Measurements from ENCODE around the gene CLMP.

Gene CLMP

DNA sequence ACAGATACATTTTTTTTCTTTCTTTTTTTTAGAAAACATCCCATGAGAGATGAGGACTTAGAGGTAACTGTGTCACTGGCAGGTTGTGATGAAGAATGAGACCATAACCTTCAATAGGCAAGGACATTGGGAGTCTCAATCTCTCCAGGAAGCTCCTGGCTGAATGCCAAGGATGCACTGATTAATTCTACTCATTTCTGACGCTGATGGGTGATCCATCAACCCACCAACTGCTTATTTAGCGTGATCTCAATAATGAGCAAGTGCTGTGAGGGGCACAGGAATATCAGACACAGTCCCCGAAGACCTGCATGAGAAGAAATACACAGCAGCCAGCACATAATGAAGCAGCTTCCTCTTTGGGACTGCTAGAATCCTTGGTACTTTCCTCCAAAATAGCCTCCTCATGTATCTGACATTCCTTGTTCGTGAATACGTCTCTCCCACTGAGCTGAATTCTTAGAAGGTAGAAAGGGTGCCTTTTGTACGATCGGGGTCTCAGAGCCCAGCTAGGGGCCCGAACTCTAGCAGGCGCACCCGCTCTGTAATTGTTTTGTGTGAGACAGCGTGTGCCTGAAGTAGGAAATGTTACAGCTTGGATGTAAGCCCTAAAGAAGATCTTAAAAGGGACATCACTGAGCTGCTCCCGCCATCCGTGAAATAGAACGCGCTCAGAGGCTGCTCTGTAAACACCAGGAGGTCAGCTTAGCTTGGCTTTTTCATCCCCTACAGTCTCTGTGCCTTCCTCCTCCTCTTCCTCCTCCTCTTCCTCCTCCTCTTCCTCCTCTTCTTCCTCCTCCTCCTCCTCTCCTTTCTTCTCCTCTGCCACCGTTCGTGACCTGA, 7.2 kb downstream of the CLMP start:
- no peak for DNase-seq

DNA sequence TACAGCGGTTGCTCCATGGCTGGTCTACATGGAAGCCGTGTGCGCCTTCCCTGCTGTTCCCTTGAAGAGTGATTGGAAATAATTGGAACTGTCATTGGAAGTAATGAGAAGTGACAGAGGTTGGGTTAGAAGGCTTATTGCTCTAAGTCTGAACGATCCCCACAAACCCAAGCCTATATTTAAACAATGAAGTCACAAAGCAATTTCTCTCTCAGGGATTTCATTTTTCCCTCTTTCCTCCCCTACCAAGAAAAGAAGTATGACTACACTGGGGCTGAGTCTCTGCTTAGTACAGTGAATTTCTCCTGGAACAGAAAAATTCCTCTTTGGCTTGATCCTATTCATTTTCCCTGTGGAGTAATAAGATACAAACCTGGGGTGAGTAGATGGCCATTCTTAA, 7.8 kb downstream of the CLMP start:
- DNase-seq, result no peak

DNA sequence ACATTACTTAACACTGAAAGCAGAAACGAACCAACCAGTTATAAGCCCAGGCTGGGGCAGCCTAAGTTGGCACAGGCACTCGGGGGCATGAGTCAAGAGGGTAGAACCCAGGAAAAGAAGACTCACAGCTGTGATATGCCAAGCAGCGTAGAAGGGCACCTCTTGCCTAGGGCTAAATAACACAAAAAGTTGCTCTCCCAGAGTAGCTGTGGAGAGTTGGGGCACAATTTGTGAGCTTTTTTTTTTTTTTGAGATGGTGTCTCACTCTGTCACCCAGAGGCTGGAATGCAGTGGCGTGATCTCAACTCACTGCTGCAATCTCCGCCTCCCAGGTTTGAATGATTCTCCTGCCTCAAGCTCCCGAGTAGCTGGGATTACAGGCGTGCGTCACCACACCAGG, 8.8 kb downstream of the CLMP start:
- DNase-seq, result no peak

GRCh38 chr11:123185326-123185725, 9.7 kb downstream of the CLMP start:
- no peak for DNase-seq

- no peak for DNase-seq
Observed at GRCh38 chr11:123184531-123184930, 10.5 kb downstream of the CLMP start.

- no peak for DNase-seq
Observed at GRCh38 chr11:123183391-123184099, 11.5 kb downstream of the CLMP start.

DNA sequence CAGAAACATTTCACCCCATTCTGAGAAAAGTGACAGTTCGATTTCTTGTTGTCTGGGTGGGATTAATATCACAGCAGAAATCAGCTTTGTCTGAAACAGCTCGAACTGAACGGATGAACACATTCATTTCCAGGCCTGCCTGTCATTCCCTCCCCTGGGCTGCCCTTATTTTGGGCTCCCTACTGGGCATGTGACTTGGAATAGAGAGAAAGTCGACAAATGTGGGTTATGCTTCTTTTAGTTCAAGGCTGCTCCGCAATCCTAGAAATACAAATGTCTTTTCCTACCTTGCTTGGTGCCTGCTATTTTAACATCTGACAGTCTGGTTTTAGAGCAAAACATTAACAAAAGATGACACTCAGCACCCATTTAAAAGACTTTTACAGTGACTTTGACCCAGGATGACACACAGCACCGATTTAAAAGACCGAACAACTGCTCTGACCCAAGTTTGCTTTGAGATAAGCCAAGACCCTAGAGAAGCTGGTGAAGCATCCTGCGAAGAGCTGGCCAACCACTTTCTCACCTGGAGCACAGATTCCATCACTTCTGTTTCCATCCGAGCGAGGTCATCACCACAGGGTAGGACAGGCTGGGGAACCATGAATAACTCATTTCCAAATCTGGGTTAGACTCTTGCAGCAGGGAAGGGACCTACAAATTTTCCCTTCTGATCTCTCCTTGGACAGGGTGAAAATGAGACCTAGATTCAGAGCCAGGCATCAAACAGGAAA, 13.1 kb downstream of the CLMP start:
- no peak for DNase-seq

GRCh38 chr11:123181075-123181474, 14.0 kb downstream of the CLMP start:
- DNase-seq, result no peak

DNA sequence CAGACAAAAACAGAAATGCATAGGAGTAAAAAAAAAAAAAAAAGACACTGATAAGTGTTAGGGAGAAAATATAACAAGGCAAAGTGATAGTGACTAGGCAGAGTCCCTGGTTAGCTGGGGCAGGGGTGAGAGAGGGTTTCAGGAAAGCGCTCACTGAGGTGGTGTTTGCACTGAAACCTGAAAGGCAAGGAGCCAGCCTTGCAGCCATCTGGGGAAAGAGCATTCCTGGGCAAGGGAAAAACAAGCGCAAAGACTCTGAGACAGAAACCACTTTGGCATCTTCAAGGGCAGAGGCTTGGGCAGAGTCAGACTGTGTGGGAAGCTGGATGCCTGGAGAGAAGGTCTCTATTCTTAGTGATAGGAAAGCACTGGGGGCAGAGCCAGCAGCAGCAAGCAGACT, 14.5 kb downstream of the CLMP start:
- DNase-seq, result no peak

DNA sequence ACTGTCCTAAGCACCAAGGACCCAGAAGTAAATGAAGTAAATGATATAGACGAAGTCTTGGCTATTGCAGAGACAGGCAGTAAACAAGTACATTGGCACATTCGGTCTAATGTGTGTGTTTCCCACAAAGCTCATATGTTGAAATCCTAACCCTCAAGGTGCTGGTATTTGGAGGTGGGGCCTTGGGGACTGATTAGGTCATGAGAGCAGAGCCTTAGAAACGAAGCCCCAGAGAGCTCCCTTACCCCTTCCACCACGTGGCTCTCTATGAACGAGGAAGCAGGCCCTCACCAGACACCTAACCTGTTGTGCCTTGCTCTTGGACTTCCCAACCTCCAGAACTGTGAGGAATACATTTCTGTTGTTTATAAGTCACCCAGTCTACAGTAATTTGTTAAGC, 14.9 kb downstream of the CLMP start:
- DNase-seq, result no peak

GRCh38 chr11:123179586-123179985, 15.5 kb downstream of the CLMP start:
- no peak for DNase-seq

GRCh38 chr11:123178186-123178585, 16.9 kb downstream of the CLMP start:
- no peak for DNase-seq

DNA sequence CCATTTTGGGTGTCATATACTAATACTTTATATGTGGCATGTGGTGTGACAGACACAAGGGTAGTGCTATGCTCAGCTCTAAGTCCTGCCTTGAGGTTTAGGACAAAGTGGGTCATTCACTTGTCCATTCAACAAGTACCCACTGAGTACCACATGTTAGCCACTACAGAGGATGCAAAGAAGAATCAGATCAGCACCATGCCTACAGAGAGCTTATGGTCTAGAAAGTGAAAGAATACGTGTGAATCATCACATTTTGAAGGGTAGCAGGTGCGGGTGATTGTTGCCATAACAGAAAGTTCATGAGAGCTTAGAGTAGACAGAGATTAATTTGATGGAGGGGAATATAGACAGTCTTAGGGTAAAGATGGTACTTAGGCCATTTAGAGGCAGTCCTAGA, 18.3 kb downstream of the CLMP start:
- DNase-seq, result no peak

DNA sequence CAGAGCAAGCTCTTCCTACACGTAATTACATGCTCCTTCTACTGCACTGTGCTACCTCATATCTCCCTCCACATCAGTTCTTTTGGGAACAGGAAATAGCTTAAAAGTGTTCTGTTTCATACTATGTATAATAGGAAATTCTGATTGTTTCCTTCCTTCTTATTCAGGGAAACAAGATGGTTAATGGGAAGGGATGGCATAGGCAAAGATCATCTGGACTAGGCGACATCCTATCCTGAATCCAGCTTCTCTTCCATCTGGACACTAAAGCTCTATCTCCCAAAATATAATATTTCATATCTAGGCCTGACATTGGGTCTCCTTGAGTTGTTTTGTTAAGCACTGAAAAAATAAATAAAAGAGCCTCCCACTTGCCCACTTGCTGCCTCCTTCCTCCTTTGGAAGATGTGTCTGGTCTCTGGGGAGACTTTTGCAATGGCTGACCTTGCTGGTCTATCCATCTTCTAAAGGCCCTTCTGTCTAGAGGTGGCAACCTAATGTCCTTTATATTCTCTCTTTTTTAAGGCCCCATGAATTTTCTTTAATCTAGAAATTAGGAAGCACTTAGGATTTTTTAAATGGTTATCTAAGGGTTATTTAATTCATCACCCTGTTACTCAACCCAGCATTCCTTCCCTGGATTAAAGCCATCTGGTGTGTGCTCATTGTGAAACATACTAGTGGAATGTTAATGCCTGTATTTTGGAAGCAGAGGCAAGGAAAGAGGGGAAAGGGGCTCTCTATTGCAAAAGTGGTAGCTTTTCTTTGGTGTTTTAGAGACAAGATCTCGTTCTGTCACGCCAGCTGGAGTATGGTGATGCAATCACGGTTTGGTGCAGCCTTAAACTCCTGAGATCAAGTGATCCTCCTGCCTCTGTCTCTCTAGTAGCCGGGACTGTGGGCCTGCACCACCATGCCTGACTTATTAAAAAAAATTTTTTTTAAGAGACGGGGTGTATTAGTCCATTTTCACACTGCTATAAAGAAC, 20.6 kb downstream of the CLMP start:
- DNase-seq, result no peak

- DNase-seq, result no peak
Observed at GRCh38 chr11:123173856-123174186, 21.2 kb downstream of the CLMP start.

DNA sequence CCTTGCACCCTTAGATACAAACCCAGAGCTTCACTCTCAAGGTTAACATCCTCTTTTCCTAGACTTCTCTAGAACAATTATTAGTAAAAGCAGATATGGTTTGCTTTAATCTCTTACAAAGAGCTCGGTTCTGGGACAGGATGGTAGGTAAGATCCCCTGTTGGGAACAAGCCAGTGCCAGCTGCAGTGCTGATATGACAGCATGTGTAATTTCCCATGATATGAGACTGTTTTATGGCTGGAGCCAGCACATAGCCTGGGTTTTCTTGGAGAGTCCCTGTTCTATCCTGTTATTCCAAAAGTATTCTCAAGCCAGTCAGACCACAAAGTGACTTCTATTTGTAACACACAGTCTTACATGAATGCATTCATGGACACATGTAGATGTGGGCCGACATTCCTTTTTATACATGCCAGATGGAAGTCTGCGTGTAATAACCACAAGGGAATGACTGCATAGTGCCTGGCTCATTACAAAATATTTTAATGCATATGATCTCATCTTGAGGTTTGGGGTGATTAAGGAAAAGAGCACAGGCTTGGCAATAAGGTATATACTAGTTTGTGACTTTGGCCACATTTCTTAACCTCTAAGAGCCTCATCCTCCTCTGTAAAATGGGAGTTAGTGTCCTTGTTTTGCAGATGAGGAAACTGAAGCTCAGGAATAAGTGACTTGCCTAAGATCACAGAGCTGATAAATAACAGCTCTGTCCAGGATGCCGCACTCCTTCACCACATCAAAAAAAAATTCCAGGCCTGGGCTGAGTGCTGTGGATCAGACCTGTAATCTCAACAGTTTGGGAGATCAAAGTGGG, 21.8 kb downstream of the CLMP start:
- peak; percentile 33 for DNase-seq

GRCh38 chr11:123170929-123171328, 24.1 kb downstream of the CLMP start:
- no peak for DNase-seq

DNA sequence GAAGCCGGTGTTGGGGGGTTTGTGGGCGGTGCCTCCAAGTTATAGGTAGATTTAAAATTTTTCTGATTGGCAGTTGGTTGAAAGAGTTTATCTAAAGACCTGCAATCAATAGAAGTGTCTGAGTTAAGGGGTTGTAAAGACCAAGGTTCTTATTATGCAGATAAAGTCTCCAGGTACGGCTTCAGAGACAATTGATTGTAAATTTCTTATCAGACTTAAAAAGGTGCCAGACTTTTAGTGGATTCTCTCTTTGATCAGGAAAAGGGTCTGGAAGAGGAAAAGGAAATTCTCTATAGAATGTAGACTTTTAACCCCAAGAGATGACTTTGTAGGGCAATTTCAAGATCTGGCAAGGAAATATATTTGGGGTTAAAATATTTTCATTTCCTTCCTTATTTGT, 25.2 kb downstream of the CLMP start:
- DNase-seq, result no peak

DNA sequence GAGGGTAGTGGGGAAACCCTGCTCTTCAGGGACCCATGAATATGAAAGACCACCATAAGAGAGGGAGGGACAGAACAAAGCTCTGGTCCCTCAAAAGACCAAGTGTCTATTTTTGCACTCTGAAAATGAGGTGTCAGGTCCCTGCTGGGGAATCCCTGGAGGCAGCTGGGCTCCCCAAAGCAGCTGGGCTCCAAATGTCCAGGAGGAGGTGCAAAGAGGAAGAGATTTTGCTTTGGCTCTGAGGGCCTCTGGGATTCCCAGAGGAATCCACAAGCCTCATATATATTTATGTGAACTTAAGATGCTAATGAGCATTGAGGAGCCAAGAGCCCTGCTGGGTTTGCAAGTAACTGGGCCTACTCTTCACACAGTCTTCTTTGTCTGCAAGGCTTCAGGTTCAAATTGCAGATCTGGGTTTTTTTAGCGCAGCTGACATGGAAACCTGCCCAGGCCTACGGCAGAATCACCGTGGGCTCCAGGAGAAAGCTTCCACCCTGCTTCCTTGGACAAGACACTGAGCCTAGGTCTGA, 26.0 kb downstream of the CLMP start:
- no peak for DNase-seq

DNA sequence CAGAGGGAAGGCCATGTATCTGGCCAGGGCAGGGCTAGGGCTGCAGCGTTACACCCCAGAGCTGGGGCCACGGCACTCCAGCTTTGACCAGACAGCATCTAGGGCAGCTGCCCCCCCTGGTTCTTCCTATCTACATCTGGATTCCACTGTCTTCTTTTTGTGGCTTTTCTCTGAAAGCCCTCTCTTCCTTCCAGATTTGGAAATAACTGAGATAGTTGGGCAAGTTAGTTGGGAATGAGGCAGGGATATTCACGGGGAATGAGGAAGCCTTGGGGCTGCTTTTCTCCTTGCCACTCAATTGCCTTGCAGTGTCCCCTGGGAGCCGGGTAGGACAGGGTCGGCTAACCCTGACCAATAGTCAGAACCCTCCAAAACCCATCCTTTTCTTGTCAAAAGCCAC, 26.8 kb downstream of the CLMP start:
- no peak for DNase-seq

DNA sequence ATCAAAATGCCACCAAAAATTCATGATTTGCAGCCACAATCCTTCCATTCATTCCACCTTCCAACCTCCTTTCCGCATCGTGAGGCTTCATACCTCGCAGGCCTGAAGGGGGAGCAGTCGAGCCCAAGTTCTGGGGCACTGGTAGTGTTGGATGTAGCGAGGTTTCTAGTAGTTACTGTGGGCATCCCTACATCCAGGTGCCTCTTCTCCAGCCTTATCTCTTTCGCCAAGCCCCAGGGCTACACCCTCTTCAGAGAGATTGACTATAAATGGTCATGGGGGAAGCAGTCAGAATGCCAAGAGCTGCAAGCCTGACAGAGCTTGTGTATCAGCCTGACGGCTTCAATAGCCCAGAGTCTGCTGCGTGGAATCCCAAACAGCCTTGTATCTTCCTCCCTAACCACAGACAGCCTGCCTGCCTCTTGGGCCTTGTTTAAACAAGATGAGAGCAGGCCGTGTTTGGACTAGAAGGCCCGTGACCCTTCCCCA, 28.9 kb downstream of the CLMP start:
- DNase-seq, result peak; percentile 35
